ENCODE measurements around the gene YPEL2.

- TF ChIP-seq CTCF (IDR thresholded peaks at IDR 0.05) (no peak), POLR2A (IDR thresholded peaks at IDR 0.05) (no peak)
These were observed 17.7 kb downstream of the YPEL2 start for GRCh38 chr17:59349178-59349577.
